H9 (cell line): ENCODE results near the gene LHPP. TPM values are rescaled to one million over a fixed set of nuclear protein-coding genes. Genes with fewer than 3 reads are reported as not detected.

Source experiments
- DNase-seq: peaks from one replicate; pipeline ENCODE4 v3.0.0-alpha.2; 2017
- H2AFZ ChIP-seq: one replicate; pipeline ENCODE4 v1.6.1; 2013; ENCODE audit warnings: mild to moderate bottlenecking, low read length, control low read depth, moderate library complexity
- H2AK5ac ChIP-seq: 2 replicates; pipeline ENCODE4 v1.6.1; 2013; ENCODE audit warnings: low read length, control low read depth, mixed read lengths; ENCODE audit not compliant: insufficient read length
- H2BK120ac ChIP-seq: one replicate; pipeline ENCODE4 v1.6.1; 2013; ENCODE audit warnings: low read depth, mild to moderate bottlenecking, low read length, control low read depth, inconsistent platforms; ENCODE audit not compliant: poor library complexity, severe bottlenecking
- H2BK12ac ChIP-seq: 2 replicates; pipeline ENCODE4 v1.6.1; 2013; ENCODE audit warnings: low read length, control low read depth, mixed read lengths, low read depth; ENCODE audit not compliant: insufficient read length
- H2BK15ac ChIP-seq: 2 replicates; pipeline ENCODE4 v1.6.1; 2013; ENCODE audit warnings: low read depth, low read length, control low read depth
- H2BK20ac ChIP-seq: one replicate; pipeline ENCODE4 v1.6.1; 2013; ENCODE audit warnings: low read depth, mild to moderate bottlenecking, low read length, control low read depth, inconsistent platforms; ENCODE audit not compliant: poor library complexity, severe bottlenecking
- H2BK5ac ChIP-seq: 2 replicates; pipeline ENCODE4 v1.6.1; 2013; ENCODE audit warnings: low read length, control low read depth, mixed read lengths; ENCODE audit not compliant: insufficient read length
- H3K14ac ChIP-seq: 2 replicates; pipeline ENCODE4 v1.6.1; 2013; ENCODE audit warnings: low read length, control low read depth; ENCODE audit not compliant: insufficient read depth
- H3K18ac ChIP-seq: 2 replicates; pipeline ENCODE4 v1.6.1; 2013; ENCODE audit warnings: low read depth, mild to moderate bottlenecking, mixed read lengths, low read length, control low read depth; ENCODE audit not compliant: insufficient read length
- H3K23ac ChIP-seq: 2 replicates; pipeline ENCODE4 v1.6.1; 2013; ENCODE audit warnings: low read length, control low read depth, mixed read lengths, low read depth; ENCODE audit not compliant: insufficient read length
- H3K23me2 ChIP-seq: 2 replicates; pipeline ENCODE4 v1.6.1; 2013; ENCODE audit warnings: low read depth, mild to moderate bottlenecking, mixed read lengths, low read length, control low read depth; ENCODE audit not compliant: insufficient read length, poor library complexity, severe bottlenecking
- H3K27ac ChIP-seq: 2 replicates; pipeline ENCODE4 v1.5.1; 2013; ENCODE audit warnings: low read length, control low read depth, mixed read lengths, low read depth; ENCODE audit not compliant: insufficient read length
- H3K27me3 ChIP-seq: 2 replicates; pipeline ENCODE4 v1.6.1; 2013; ENCODE audit warnings: low read length, control low read depth, inconsistent platforms; ENCODE audit not compliant: insufficient read depth
- H3K4ac ChIP-seq: 2 replicates; pipeline ENCODE4 v1.6.1; 2013; ENCODE audit warnings: low read depth, mild to moderate bottlenecking, control low read depth, inconsistent platforms, low read length, moderate library complexity
- H3K4me1 ChIP-seq: 2 replicates; pipeline ENCODE4 v1.6.1; 2013; ENCODE audit warnings: low read length, control low read depth, inconsistent platforms; ENCODE audit not compliant: insufficient read depth
- H3K4me2 ChIP-seq: 2 replicates; pipeline ENCODE4 v1.6.1; 2013; ENCODE audit warnings: low read length, control low read depth, mixed read lengths; ENCODE audit not compliant: insufficient read length, insufficient read depth
- H3K56ac ChIP-seq: 2 replicates; pipeline ENCODE4 v1.6.1; 2013; ENCODE audit warnings: low read depth, mild to moderate bottlenecking, mixed read lengths, low read length, control low read depth; ENCODE audit not compliant: insufficient read length
- H3K79me1 ChIP-seq: 2 replicates; pipeline ENCODE4 v1.6.1; 2013; ENCODE audit warnings: low read depth, mild to moderate bottlenecking, moderate library complexity, low read length, control low read depth, inconsistent platforms; ENCODE audit not compliant: insufficient read depth, poor library complexity, severe bottlenecking
- H3K79me2 ChIP-seq: 2 replicates; pipeline ENCODE4 v1.6.1; 2013; ENCODE audit warnings: low read length, control low read depth, inconsistent platforms; ENCODE audit not compliant: insufficient read depth
- H3K9ac ChIP-seq: 2 replicates; pipeline ENCODE4 v1.6.1; 2013; ENCODE audit warnings: low read length, control low read depth, mixed read lengths; ENCODE audit not compliant: insufficient read length; ENCODE audit errors: extremely low read depth
- H3K9me3 ChIP-seq: one replicate; pipeline ENCODE4 v1.6.1; 2013; ENCODE audit warnings: low read depth, low read length, inconsistent platforms; ENCODE audit not compliant: control insufficient read depth
- H3T11ph ChIP-seq: one replicate; pipeline ENCODE4 v1.6.1; 2013; ENCODE audit warnings: mild to moderate bottlenecking, low read length, control low read depth, inconsistent platforms
- H4K20me1 ChIP-seq: one replicate; pipeline ENCODE4 v1.6.1; 2013; ENCODE audit not compliant: control insufficient read depth, insufficient read length, insufficient read depth
- H4K5ac ChIP-seq: 2 replicates; pipeline ENCODE4 v1.6.1; 2013; ENCODE audit warnings: low read depth, mild to moderate bottlenecking, mixed read lengths, low read length, control low read depth; ENCODE audit not compliant: insufficient read length
- H4K8ac ChIP-seq: replicated peaks from 2 replicates; pipeline ENCODE4 v1.6.1; 2013; ENCODE audit warnings: low read length, control low read depth, mixed read lengths, low read depth; ENCODE audit not compliant: insufficient read length
- H4K91ac ChIP-seq: 2 replicates; pipeline ENCODE4 v1.6.1; 2013; ENCODE audit warnings: low read depth, mild to moderate bottlenecking, moderate library complexity, mixed read lengths, low read length, control low read depth; ENCODE audit not compliant: insufficient read length
- H3K27ac Mint-ChIP-seq, 3 experiments: 2 replicates in 2 of 3; 3 replicates in 1 of 3; pipeline ENCODE4 v1.8.0; 2020 to 2021; ENCODE audit warnings: mixed read lengths in 3 of 3, mild to moderate bottlenecking in 1 of 3, moderate library complexity in 1 of 3
- H3K27me3 Mint-ChIP-seq: 2 replicates; pipeline ENCODE4 v1.8.0; 2021; ENCODE audit warnings: low read depth, mild to moderate bottlenecking, moderate library complexity, mixed read lengths
- H3K36me3 Mint-ChIP-seq, 3 experiments: 2 replicates in 2 of 3; 3 replicates in 1 of 3; pipeline ENCODE4 v1.8.0; 2020 to 2021; ENCODE audit warnings: low read depth in 3 of 3, mixed read lengths in 3 of 3; ENCODE audit not compliant: insufficient read depth in 1 of 3
- H3K4me1 Mint-ChIP-seq, 2 experiments: 2 replicates each; pipeline ENCODE4 v1.8.0; 2020; ENCODE audit warnings: mixed read lengths in 2 of 2
- H3K4me3 Mint-ChIP-seq, 2 experiments: 2 replicates in 1 of 2; 3 replicates in 1 of 2; pipeline ENCODE4 v1.8.0; 2020 to 2021; ENCODE audit warnings: mild to moderate bottlenecking in 2 of 2, mixed read lengths in 2 of 2, moderate library complexity in 1 of 2
- H3K9me3 Mint-ChIP-seq, 2 experiments: 2 replicates in 1 of 2; 3 replicates in 1 of 2; pipeline ENCODE4 v1.8.0; 2020; ENCODE audit warnings: mild to moderate bottlenecking in 2 of 2, mixed read lengths in 2 of 2, moderate library complexity in 1 of 2
- WGBS: extraction: QIAGEN DNeasy Blood & Tissue Kit; methylation state at CpG from one replicate; pipeline ENCODE4 v1.1.7; 2013; ENCODE audit warnings: missing lambda C conversion rate, low lambda C conversion rate, mixed read lengths; ENCODE audit not compliant: insufficient read length; ENCODE audit errors: extremely low coverage; 5-methylcytosine and 5-hydroxymethylcytosine counted together
- total RNA-seq: library from RNA; stranded (reverse); gene quantifications from 2 replicates; pipeline ENCODE4 v1.2.1, GENCODE V29; 2021
- TF ChIP-seq, protein P1 (sequence below): fragments of 200-600 bp; sonication (generic); conservative IDR thresholded peaks from 3 replicates; pipeline ENCODE4 v1.8.0; 2021; ENCODE audit warnings: antibody characterized with exemption, mild to moderate bottlenecking

LHPP gene
- total RNA-seq, 1 experiment from 2014 or later: 29.6 TPM

GRCh38 chr10:124458889-124459288, 2.7 kb upstream of the LHPP start:
- no peak overlapping the region for H4K91ac ChIP-seq

More at GRCh38 chr10:124458889-124459288, 2.7 kb upstream of the LHPP start:
- no peak overlapping the region for H2AFZ ChIP-seq
- H3K27me3 ChIP-seq: no peaks in the 10 kb centered on the region
- no peaks in the 10 kb centered on the region for H3K79me2 ChIP-seq
- DNase-seq: peak; percentile 31
- no peaks in the 10 kb centered on the region; a peak in 1 of 5 replicates for H3K9me3 Mint-ChIP-seq
- peaks cover 45 to 60% of the 10 kb centered on the region in 2 experiments for H3K4me1 Mint-ChIP-seq
- H3K23ac ChIP-seq: no peak overlapping the region
- H3K18ac ChIP-seq: no peak overlapping the region
- no peak overlapping the region for H2AK5ac ChIP-seq
- H3K4me1 ChIP-seq: peaks cover 15% of the 10 kb centered on the region
- peaks cover 3% of the 10 kb centered on the region for H3K23me2 ChIP-seq
- no peak overlapping the region for H3K27ac ChIP-seq
- no peak overlapping the region for H4K8ac ChIP-seq
- TF ChIP-seq, protein P1, sequence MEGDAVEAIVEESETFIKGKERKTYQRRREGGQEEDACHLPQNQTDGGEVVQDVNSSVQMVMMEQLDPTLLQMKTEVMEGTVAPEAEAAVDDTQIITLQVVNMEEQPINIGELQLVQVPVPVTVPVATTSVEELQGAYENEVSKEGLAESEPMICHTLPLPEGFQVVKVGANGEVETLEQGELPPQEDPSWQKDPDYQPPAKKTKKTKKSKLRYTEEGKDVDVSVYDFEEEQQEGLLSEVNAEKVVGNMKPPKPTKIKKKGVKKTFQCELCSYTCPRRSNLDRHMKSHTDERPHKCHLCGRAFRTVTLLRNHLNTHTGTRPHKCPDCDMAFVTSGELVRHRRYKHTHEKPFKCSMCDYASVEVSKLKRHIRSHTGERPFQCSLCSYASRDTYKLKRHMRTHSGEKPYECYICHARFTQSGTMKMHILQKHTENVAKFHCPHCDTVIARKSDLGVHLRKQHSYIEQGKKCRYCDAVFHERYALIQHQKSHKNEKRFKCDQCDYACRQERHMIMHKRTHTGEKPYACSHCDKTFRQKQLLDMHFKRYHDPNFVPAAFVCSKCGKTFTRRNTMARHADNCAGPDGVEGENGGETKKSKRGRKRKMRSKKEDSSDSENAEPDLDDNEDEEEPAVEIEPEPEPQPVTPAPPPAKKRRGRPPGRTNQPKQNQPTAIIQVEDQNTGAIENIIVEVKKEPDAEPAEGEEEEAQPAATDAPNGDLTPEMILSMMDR: no peak
- H3K14ac ChIP-seq: no peak overlapping the region
- WGBS: no CpG with 5 or more reads among the region's 2 CpGs
- no peak overlapping the region for H4K5ac ChIP-seq
- H2BK120ac ChIP-seq: no peak overlapping the region
- H3K56ac ChIP-seq: no peak overlapping the region
- H2BK12ac ChIP-seq: no peak overlapping the region
- H3K4me2 ChIP-seq: no peak overlapping the region
- H4K20me1 ChIP-seq: no peaks in the 10 kb centered on the region
- no peaks in the 10 kb centered on the region for H3K79me1 ChIP-seq
- peaks cover 0 to 5% (median 2%) of the 10 kb centered on the region in 3 experiments; a peak in 5 of 7 replicates for H3K36me3 Mint-ChIP-seq
- H3K9me3 ChIP-seq: no peaks in the 10 kb centered on the region
- no peak overlapping the region for H3T11ph ChIP-seq
- no peak overlapping the region for H2BK15ac ChIP-seq
- H3K4ac ChIP-seq: no peak overlapping the region
- H2BK5ac ChIP-seq: no peak overlapping the region
- H3K4me3 Mint-ChIP-seq: no peak overlapping the region
- no peak overlapping the region for H3K27ac Mint-ChIP-seq
- peaks cover 35% of the 10 kb centered on the region for H3K27me3 Mint-ChIP-seq
- no peak overlapping the region for H3K9ac ChIP-seq
- no peak overlapping the region for H2BK20ac ChIP-seq
